ENCODE measurements around the gene BCAP31.

BCAP31 gene

GRCh38 chrX:153765138-153766079, 41.2 kb upstream of the BCAP31 start:
- H3K4me1 ChIP-seq (ENCODE audit: control extremely low read depth in 1 of 4, control insufficient read depth in 4 of 4, insufficient read depth in 4 of 4, low read length in 3 of 4): peaks cover 0 to 33% (median 25%) of the 10 kb centered on the region in 4 experiments
- H3K27ac ChIP-seq (ENCODE audit: insufficient read depth in 1 of 2, low read depth in 1 of 2, low read length in 2 of 2, poor library complexity in 1 of 2, severe bottlenecking in 2 of 2): peak overlapping the region in 1 of 2 experiments; percentile 58
- H3K36me3 ChIP-seq (ENCODE audit: control insufficient read depth in 4 of 4, insufficient read depth in 4 of 4, low read length in 3 of 4): no peaks in the 10 kb centered on the region
- no peak for DNase-seq
- H3K9me3 ChIP-seq (ENCODE audit: control extremely low read depth in 1 of 5, control insufficient read depth in 4 of 5, insufficient read depth in 2 of 5, low read depth in 1 of 5, low read length in 4 of 5): no peaks in the 10 kb centered on the region
- ChIA-PET CTCF (interaction anchor here (0.9 to 1.9 kb wide), 3 partner anchors 141 to 187 kb away, joined by 3 to 4 read pairs (median 3); no protein-coding TSS in a partner anchor), POLR2A (no interaction called here)
- WGBS (ENCODE audit: insufficient coverage): 68% methylated on average over 27 of the region's 27 CpGs
- H3K27me3 ChIP-seq (replicated peaks in 2 of 5; ENCODE audit: control insufficient read depth in 4 of 5, insufficient read depth in 5 of 5, low read length in 4 of 5): peaks cover 0 to 3% (median 0%) of the 10 kb centered on the region in 5 experiments
- peak overlapping the region in 1 of 7 experiments; percentile 33 for H3K4me3 ChIP-seq (ENCODE audit: control insufficient read depth in 1 of 7, extremely low read depth in 1 of 7, insufficient read depth in 4 of 7, low read depth in 2 of 7, low read length in 6 of 7)

DNA sequence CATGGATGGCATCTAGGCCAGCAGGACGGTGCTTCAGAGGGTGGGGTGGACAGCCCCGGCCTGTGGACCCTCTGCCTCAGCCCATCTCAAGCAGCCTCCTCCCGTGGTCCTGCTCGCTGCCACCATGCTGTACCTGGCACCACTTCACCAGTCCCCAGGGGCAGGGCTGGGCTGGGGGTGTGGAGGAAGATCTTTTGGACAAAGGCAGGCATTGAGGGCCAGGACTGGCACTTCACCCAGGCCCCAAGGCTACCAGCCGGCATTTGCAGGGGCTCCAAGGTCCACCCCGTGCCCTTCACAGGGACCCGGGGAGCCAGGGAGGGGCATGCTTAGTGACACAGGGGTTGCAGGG, 40.6 kb upstream of the BCAP31 start:
- Histone ChIP-seq H3K4me1 (ENCODE audit: control extremely low read depth in 1 of 4, control insufficient read depth in 4 of 4, insufficient read depth in 4 of 4, low read length in 3 of 4) (peaks cover 0 to 33% (median 25%) of the 10 kb centered on the region in 4 experiments), H3K9me3 (ENCODE audit: control extremely low read depth in 1 of 5, control insufficient read depth in 4 of 5, insufficient read depth in 2 of 5, low read depth in 1 of 5, low read length in 4 of 5) (no peaks in the 10 kb centered on the region), H3K27me3 (replicated peaks in 2 of 5; ENCODE audit: control insufficient read depth in 4 of 5, insufficient read depth in 5 of 5, low read length in 4 of 5) (peaks cover 0 to 3% (median 0%) of the 10 kb centered on the region in 5 experiments), H3K36me3 (ENCODE audit: control insufficient read depth in 4 of 4, insufficient read depth in 4 of 4, low read length in 3 of 4) (no peaks in the 10 kb centered on the region), H3K4me3 (ENCODE audit: control insufficient read depth in 1 of 7, extremely low read depth in 1 of 7, insufficient read depth in 4 of 7, low read depth in 2 of 7, low read length in 6 of 7) (no peak overlapping the region), H3K27ac (ENCODE audit: insufficient read depth in 1 of 2, low read depth in 1 of 2, low read length in 2 of 2, poor library complexity in 1 of 2, severe bottlenecking in 2 of 2) (no peak overlapping the region)
- no peak for DNase-seq
- CTCF ChIA-PET: interaction anchor here (1.9 to 2.4 kb wide), 2 partner anchors 182 to 184 kb away, joined by 4 to 11 read pairs; no protein-coding TSS in a partner anchor
- POLR2A ChIA-PET: no interaction called here
- 94% methylated on average over 6 of the region's 7 CpGs for WGBS (ENCODE audit: insufficient coverage)

GRCh38 chrX:153763989-153764755, 40.0 kb upstream of the BCAP31 start, which contains the start of gene PLXNB3:
PLXNB3 (plus strand) TSS chrX:153764249; CDS start chrX:153765536, 1,287 bp downstream.
- H3K27ac ChIP-seq (ENCODE audit: insufficient read depth in 1 of 2, low read depth in 1 of 2, low read length in 2 of 2, poor library complexity in 1 of 2, severe bottlenecking in 2 of 2): peak within 1 kb of the TSS in 1 of 2 experiments; percentile 49

DNA sequence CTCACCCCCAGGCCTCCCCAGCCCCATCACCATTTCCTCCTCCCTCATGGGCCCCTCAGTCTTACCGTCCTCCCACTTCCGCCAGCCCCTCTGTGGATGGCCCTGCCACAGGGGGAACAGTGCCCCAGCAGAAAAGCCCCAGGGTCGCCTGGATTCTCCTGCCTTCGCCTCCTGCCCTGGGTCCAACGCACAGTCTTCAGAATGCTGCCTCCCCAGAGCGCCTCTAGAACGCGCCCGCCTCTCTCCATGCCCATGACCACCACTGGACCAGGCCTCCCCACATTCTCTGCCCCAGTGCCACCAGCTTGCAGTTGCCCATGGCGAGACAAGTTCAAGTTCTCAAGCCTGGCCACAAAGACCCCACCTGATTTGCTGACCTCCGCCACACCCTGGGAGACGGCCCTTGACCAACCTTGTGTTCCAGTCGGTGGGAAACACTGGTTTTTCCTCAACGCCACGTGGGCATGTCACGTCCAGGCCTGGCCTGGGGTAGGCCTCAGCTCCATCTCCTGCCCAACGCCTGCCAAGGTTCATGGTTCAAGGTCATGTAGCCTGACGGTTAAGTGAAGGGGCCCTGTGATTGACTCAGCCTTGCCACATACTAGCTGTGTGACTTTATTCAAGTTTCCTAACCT, 39.2 kb upstream of the BCAP31 start:
- peaks cover 0 to 3% (median 0%) of the 10 kb centered on the region in 5 experiments for H3K27me3 ChIP-seq (replicated peaks in 2 of 5; ENCODE audit: control insufficient read depth in 4 of 5, insufficient read depth in 5 of 5, low read length in 4 of 5)
- POLR2A ChIA-PET: no interaction called here
- CTCF ChIA-PET: interaction anchor here (0.7 to 2.4 kb wide), 10 partner anchors 27 to 203 kb away, joined by 3 to 11 read pairs (median 3); partner anchors contain the start of gene ARHGAP4
- no peak overlapping the region for H3K27ac ChIP-seq (ENCODE audit: insufficient read depth in 1 of 2, low read depth in 1 of 2, low read length in 2 of 2, poor library complexity in 1 of 2, severe bottlenecking in 2 of 2)
- no peak overlapping the region for H3K4me3 ChIP-seq (ENCODE audit: control insufficient read depth in 1 of 7, extremely low read depth in 1 of 7, insufficient read depth in 4 of 7, low read depth in 2 of 7, low read length in 6 of 7)
- peaks cover 0 to 32% (median 23%) of the 10 kb centered on the region in 4 experiments for H3K4me1 ChIP-seq (ENCODE audit: control extremely low read depth in 1 of 4, control insufficient read depth in 4 of 4, insufficient read depth in 4 of 4, low read length in 3 of 4)
- H3K9me3 ChIP-seq (ENCODE audit: control extremely low read depth in 1 of 5, control insufficient read depth in 4 of 5, insufficient read depth in 2 of 5, low read depth in 1 of 5, low read length in 4 of 5): no peaks in the 10 kb centered on the region
- H3K36me3 ChIP-seq (ENCODE audit: control insufficient read depth in 4 of 4, insufficient read depth in 4 of 4, low read length in 3 of 4): no peaks in the 10 kb centered on the region
- 86% methylated on average over 10 of the region's 18 CpGs for WGBS (ENCODE audit: insufficient coverage)
- no peak for DNase-seq

More at GRCh38 chrX:153763989-153764755, 40.0 kb upstream of the BCAP31 start, which contains the start of gene PLXNB3:
- Histone ChIP-seq H3K27me3 (replicated peaks in 2 of 5; ENCODE audit: control insufficient read depth in 4 of 5, insufficient read depth in 5 of 5, low read length in 4 of 5) (peaks cover 0 to 3% (median 0%) of the 10 kb centered on the region in 5 experiments), H3K36me3 (ENCODE audit: control insufficient read depth in 4 of 4, insufficient read depth in 4 of 4, low read length in 3 of 4) (no peaks in the 10 kb centered on the region), H3K4me3 (ENCODE audit: control insufficient read depth in 1 of 7, extremely low read depth in 1 of 7, insufficient read depth in 4 of 7, low read depth in 2 of 7, low read length in 6 of 7) (no peak within 1 kb of the TSS), H3K4me1 (ENCODE audit: control extremely low read depth in 1 of 4, control insufficient read depth in 4 of 4, insufficient read depth in 4 of 4, low read length in 3 of 4) (peaks cover 0 to 33% (median 25%) of the 10 kb centered on the region in 4 experiments), H3K9me3 (ENCODE audit: control extremely low read depth in 1 of 5, control insufficient read depth in 4 of 5, insufficient read depth in 2 of 5, low read depth in 1 of 5, low read length in 4 of 5) (no peaks in the 10 kb centered on the region)
- DNase-seq: peak; percentile 44 to 66 (median 61)
- ChIA-PET POLR2A (no interaction called here), CTCF (interaction anchor here (0.7 to 2.4 kb wide), 7 partner anchors 28 to 188 kb away, joined by 3 to 11 read pairs (median 3); partner anchors contain the start of gene ARHGAP4)
- 39% methylated on average over 23 of the region's 26 CpGs for WGBS (ENCODE audit: insufficient coverage)

DNA sequence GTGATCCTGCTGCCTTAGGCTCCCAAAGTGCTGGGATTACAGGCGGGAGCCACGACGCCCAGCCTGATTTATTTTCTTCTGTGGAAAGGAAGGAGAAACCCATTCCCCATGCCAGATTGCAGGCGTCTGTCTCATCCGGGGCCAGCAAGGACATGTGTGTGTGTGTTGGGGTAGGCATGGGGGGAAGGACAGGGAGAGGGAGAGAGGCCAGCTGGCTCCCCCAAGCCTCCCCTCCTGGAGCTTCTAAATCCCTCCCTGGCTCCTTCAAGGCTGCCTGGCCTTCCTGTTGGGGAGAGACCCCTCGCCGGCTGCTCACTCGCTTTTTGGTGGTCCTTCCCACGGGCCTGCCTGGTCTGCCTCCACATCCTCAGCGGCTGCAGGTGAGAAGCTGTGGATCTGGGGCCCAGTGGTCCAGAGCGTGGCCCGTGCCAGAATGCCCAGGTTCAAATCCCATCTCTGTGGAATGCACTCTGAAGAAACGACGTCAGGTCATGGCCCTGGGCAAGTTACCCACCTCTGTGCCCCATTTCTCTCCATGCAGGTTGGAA, 38.5 kb upstream of the BCAP31 start:
- no peak overlapping the region for H3K4me3 ChIP-seq (ENCODE audit: control insufficient read depth in 1 of 7, extremely low read depth in 1 of 7, insufficient read depth in 4 of 7, low read depth in 2 of 7, low read length in 6 of 7)
- DNase-seq: no peak
- WGBS (ENCODE audit: insufficient coverage): 94% methylated on average over 9 of the region's 14 CpGs
- peaks cover 0 to 27% (median 21%) of the 10 kb centered on the region in 4 experiments for H3K4me1 ChIP-seq (ENCODE audit: control extremely low read depth in 1 of 4, control insufficient read depth in 4 of 4, insufficient read depth in 4 of 4, low read length in 3 of 4)
- peaks cover 0 to 1% (median 0%) of the 10 kb centered on the region in 5 experiments for H3K9me3 ChIP-seq (ENCODE audit: control extremely low read depth in 1 of 5, control insufficient read depth in 4 of 5, insufficient read depth in 2 of 5, low read depth in 1 of 5, low read length in 4 of 5)
- POLR2A ChIA-PET: no interaction called here
- CTCF ChIA-PET: interaction anchor here (0.7 to 2.4 kb wide), 8 partner anchors 27 to 204 kb away, joined by 3 to 11 read pairs (median 4); no protein-coding TSS in a partner anchor
- H3K36me3 ChIP-seq (ENCODE audit: control insufficient read depth in 4 of 4, insufficient read depth in 4 of 4, low read length in 3 of 4): no peaks in the 10 kb centered on the region
- peaks cover 0 to 5% (median 0%) of the 10 kb centered on the region in 5 experiments for H3K27me3 ChIP-seq (replicated peaks in 2 of 5; ENCODE audit: control insufficient read depth in 4 of 5, insufficient read depth in 5 of 5, low read length in 4 of 5)
- no peak overlapping the region for H3K27ac ChIP-seq (ENCODE audit: insufficient read depth in 1 of 2, low read depth in 1 of 2, low read length in 2 of 2, poor library complexity in 1 of 2, severe bottlenecking in 2 of 2)

- Histone ChIP-seq H3K36me3 (ENCODE audit: control insufficient read depth in 4 of 4, insufficient read depth in 4 of 4, low read length in 3 of 4) (no peaks in the 10 kb centered on the region), H3K4me1 (ENCODE audit: control extremely low read depth in 1 of 4, control insufficient read depth in 4 of 4, insufficient read depth in 4 of 4, low read length in 3 of 4) (peaks cover 0 to 26% (median 19%) of the 10 kb centered on the region in 4 experiments), H3K27me3 (replicated peaks in 2 of 5; ENCODE audit: control insufficient read depth in 4 of 5, insufficient read depth in 5 of 5, low read length in 4 of 5) (peaks cover 0 to 7% (median 0%) of the 10 kb centered on the region in 5 experiments), H3K27ac (ENCODE audit: insufficient read depth in 1 of 2, low read depth in 1 of 2, low read length in 2 of 2, poor library complexity in 1 of 2, severe bottlenecking in 2 of 2) (no peak overlapping the region), H3K4me3 (ENCODE audit: control insufficient read depth in 1 of 7, extremely low read depth in 1 of 7, insufficient read depth in 4 of 7, low read depth in 2 of 7, low read length in 6 of 7) (no peak overlapping the region), H3K9me3 (ENCODE audit: control extremely low read depth in 1 of 5, control insufficient read depth in 4 of 5, insufficient read depth in 2 of 5, low read depth in 1 of 5, low read length in 4 of 5) (peaks cover 0 to 3% (median 0%) of the 10 kb centered on the region in 5 experiments)
- 87% methylated on average over 11 of the region's 15 CpGs for WGBS (ENCODE audit: insufficient coverage)
- CTCF ChIA-PET: interaction anchor here (1.0 kb wide), 1 partner anchor 30 kb away, joined by 4 read pairs; no protein-coding TSS in a partner anchor
- POLR2A ChIA-PET: no interaction called here
- no peak for DNase-seq
Measured at GRCh38 chrX:153761863-153762262, 37.7 kb upstream of the BCAP31 start.

All from common myeloid progenitor, CD34-positive (primary cell).